AG10803 (cell line): ENCODE results near the gene ATP2B2.
A peak's percentile ranks its signal among the peaks of the same experiment; 100 is the strongest.

Experiments used
- DNase-seq: peaks from one replicate; pipeline ENCODE4 v3.0.0; 2010; ENCODE audit warnings: low read depth
- H3K4me3 ChIP-seq: 2 replicates; pipeline ENCODE4 v1.5.1; 2011; ENCODE audit warnings: mild to moderate bottlenecking, low read length, control low read depth
- CTCF ChIP-seq: conservative IDR thresholded peaks from 2 replicates; pipeline ENCODE4 v1.5.1; 2011; ENCODE audit warnings: mild to moderate bottlenecking, low read length, control low read depth, inconsistent platforms

ATP2B2 gene

GRCh38 chr3:10371167-10371566 lies 134.2 kb downstream of the ATP2B2 start:
- no peak for TF ChIP-seq CTCF
- no peak overlapping the region for H3K4me3 ChIP-seq
- DNase-seq, result no peak

- DNase-seq, result peak; percentile 42
- TF ChIP-seq CTCF, result no peak
- H3K4me3 ChIP-seq, result no peak overlapping the region
These were observed 135.0 kb downstream of the ATP2B2 start for GRCh38 chr3:10370429-10370828.

- no peak for TF ChIP-seq CTCF
- no peak for DNase-seq
These were observed 136.9 kb downstream of the ATP2B2 start for GRCh38 chr3:10368512-10368911.

GRCh38 chr3:10367506-10367905 lies 137.9 kb downstream of the ATP2B2 start:
- TF ChIP-seq CTCF, result no peak
- DNase-seq, result no peak

More at GRCh38 chr3:10368512-10368911, 136.9 kb downstream of the ATP2B2 start:
- H3K4me3 ChIP-seq, result no peak overlapping the region

GRCh38 chr3:10366651-10367101 lies 138.7 kb downstream of the ATP2B2 start:
- peak; percentile 97 for DNase-seq
- TF ChIP-seq CTCF, result no peak; the same call in 1 of the 2 replicates
- H3K4me3 ChIP-seq, result no peak overlapping the region

More at GRCh38 chr3:10367506-10367905, 137.9 kb downstream of the ATP2B2 start:
- H3K4me3 ChIP-seq, result no peak overlapping the region

- DNase-seq, result peak; percentile 19
- no peak for TF ChIP-seq CTCF
- H3K4me3 ChIP-seq, result no peak overlapping the region
These were observed 139.6 kb downstream of the ATP2B2 start for GRCh38 chr3:10365791-10366190.

- H3K4me3 ChIP-seq, result no peak overlapping the region
- TF ChIP-seq CTCF, result no peak
- no peak for DNase-seq
These were observed 140.1 kb downstream of the ATP2B2 start for GRCh38 chr3:10365316-10365715.
